Measurements from ENCODE around the gene AKAP12. TPM values are rescaled to one million over a fixed set of nuclear protein-coding genes. Genes with fewer than 3 reads are reported as not detected.
"Not testable (repeated sequence)": the region's sequence is repeated elsewhere in the genome, so short reads cannot be mapped to it uniquely, and the experiment has no call there.

The AKAP12 gene
- total RNA-seq, 1 donor from 2014 or later = 138 TPM

DNA sequence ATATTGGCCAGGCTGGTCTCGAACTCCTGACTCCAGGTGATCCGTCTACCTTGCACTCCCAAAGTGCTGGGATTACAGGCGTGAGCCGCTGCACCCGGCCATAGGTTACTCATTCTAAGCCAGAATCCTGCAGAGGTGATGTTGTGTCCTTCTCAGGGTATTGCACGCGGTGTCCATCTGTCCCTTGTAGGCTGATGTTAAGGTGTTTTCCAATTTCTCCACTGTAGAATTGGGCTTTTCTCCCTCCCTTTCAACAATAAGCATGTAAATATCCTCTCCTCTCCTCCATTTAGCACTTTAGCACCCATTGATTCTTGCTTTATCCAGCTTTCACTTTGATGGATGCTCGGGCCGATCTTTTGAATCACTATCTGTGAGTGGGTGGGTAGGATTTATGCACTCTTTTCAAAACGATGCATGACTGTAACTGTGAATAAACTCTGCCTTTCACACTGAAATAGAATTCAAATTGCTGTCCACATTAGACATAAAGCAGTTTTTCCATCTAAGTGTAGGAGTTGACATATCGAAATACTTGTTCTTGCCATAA is 99.0 kb downstream of the AKAP12 start:
- TF ChIP-seq, protein P1, sequence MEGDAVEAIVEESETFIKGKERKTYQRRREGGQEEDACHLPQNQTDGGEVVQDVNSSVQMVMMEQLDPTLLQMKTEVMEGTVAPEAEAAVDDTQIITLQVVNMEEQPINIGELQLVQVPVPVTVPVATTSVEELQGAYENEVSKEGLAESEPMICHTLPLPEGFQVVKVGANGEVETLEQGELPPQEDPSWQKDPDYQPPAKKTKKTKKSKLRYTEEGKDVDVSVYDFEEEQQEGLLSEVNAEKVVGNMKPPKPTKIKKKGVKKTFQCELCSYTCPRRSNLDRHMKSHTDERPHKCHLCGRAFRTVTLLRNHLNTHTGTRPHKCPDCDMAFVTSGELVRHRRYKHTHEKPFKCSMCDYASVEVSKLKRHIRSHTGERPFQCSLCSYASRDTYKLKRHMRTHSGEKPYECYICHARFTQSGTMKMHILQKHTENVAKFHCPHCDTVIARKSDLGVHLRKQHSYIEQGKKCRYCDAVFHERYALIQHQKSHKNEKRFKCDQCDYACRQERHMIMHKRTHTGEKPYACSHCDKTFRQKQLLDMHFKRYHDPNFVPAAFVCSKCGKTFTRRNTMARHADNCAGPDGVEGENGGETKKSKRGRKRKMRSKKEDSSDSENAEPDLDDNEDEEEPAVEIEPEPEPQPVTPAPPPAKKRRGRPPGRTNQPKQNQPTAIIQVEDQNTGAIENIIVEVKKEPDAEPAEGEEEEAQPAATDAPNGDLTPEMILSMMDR (conservative IDR thresholded peaks at IDR 0.05) = no peak
- Mint-ChIP-seq H3K27ac (no peak overlapping the region), H3K9me3 (peaks cover 5% of the 10 kb centered on the region), H3K4me3 (no peak overlapping the region), H3K27me3 (no peaks in the 10 kb centered on the region), H3K4me1 (ENCODE audit: unreplicated experiment) (peaks cover 14% of the 10 kb centered on the region), H3K36me3 (peaks cover 23% of the 10 kb centered on the region)
- peak; percentile 24 for DNase-seq (ENCODE audit: extremely low spot score, unreplicated experiment)

DNA sequence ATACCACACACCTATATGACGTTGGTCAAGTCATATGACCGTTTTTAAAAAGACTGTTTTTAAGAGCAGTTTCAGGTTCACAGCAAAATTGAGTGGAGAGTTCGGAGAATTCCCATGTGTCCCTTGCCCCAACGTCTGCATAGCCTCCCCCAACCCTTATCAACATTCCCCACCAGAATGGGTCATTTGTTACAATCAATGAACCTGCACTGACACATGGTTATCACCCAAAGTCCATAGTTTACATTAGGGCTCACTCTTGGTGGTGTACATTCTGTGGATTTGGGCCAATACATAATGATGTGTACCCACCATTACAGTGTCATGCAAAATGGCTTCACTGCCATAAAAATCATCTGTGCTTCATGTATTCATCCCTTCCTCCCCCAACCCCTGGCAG is 99.6 kb downstream of the AKAP12 start:
- no peaks in the 10 kb centered on the region for H3K27me3 Mint-ChIP-seq
- TF ChIP-seq, protein P1 (conservative IDR thresholded peaks at IDR 0.05) = no peak
- DNase-seq (ENCODE audit: extremely low spot score, unreplicated experiment) = no peak
- no peak overlapping the region for H3K4me3 Mint-ChIP-seq
- no peak overlapping the region for H3K27ac Mint-ChIP-seq
- H3K36me3 Mint-ChIP-seq = peaks cover 23% of the 10 kb centered on the region
- H3K9me3 Mint-ChIP-seq = peaks cover 5% of the 10 kb centered on the region
- peaks cover 14% of the 10 kb centered on the region for H3K4me1 Mint-ChIP-seq (ENCODE audit: unreplicated experiment)

DNA sequence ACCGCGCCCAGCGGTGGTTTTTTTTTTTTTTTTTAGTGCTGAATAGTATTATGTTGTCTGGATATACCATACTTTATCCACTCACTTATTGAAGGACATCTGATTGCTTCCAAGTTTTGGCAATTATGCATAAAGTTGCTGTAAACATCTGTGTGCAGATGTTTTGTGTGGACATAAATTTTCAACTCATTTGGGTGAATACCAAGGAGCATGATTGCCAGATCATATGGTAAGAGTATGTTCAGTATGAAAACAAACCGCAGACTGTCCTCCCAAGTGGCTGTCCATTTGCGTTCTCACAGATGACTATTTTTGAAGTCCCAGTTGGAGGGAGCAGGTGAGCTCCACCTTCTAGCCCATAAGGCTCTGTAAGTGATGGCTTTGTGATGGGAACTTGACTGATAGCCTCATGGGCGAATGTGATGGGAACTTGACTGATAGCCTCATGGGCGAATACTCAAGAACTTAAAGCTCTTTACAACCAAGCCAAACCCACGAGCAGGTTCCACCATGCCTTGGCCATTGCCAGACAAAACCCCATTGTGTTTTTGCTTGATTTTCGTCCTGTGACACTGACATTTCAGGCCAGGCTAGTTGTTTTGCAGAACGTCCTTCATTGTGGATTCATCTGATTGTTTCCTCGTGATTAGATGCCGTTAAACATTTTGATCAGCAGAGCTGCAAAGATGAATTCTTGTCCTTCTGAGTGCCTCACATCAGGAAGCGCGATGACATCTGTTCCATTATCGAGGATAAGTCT is 100.6 kb downstream of the AKAP12 start:
- H3K27me3 Mint-ChIP-seq = no peaks in the 10 kb centered on the region
- H3K4me1 Mint-ChIP-seq (ENCODE audit: unreplicated experiment) = peaks cover 10% of the 10 kb centered on the region
- H3K9me3 Mint-ChIP-seq = no peaks in the 10 kb centered on the region
- H3K4me3 Mint-ChIP-seq = no peak overlapping the region
- no peak overlapping the region for H3K27ac Mint-ChIP-seq
- DNase-seq (ENCODE audit: extremely low spot score, unreplicated experiment) = no peak
- peaks cover 23% of the 10 kb centered on the region for H3K36me3 Mint-ChIP-seq
- TF ChIP-seq, protein P1 (conservative IDR thresholded peaks at IDR 0.05) = no peak

DNA sequence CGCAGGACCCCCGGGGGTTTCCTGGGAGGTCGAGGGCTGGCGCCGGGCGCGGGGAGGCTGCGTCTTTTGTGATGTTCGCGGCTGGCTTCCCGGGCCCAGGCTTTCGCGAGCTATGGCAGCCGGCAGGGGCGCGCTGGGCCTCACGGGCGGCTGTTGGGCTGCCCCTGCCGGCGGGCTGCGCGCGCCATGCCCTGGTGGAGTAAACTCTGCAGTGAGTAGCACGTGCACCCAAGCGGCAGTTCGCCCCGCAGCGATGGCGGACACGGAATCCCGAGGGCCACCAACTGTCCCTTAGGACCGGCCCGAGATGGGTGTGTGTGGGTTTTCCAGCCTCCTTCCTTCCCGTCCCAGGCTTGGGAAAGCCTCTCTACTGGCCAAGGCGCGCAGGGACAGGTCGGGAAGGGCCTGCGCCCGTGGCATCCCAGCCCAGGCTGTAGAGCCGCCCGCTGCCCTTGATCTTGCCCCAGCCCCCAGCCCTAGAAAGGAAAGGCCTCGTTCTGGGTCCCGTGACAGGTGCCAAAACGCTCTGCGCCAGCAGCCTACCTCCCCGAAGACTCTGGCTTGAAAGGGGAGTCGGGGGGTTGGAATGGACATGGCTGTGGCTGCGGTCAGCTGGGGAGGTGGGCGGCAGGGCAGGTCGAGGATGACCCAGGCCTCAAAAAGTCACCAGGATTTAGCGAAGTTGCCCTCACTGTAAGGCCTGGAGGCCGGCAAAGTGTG is 101.9 kb downstream of the AKAP12 start:
- TF ChIP-seq, protein P1 (conservative IDR thresholded peaks at IDR 0.05) = no peak
- peaks cover 23% of the 10 kb centered on the region for H3K36me3 Mint-ChIP-seq
- no peaks in the 10 kb centered on the region for H3K27me3 Mint-ChIP-seq
- H3K4me1 Mint-ChIP-seq (ENCODE audit: unreplicated experiment) = peaks cover 10% of the 10 kb centered on the region
- H3K9me3 Mint-ChIP-seq = no peaks in the 10 kb centered on the region
- H3K4me3 Mint-ChIP-seq = no peak overlapping the region
- no peak overlapping the region for H3K27ac Mint-ChIP-seq
- peak; percentile 67 for DNase-seq (ENCODE audit: extremely low spot score, unreplicated experiment)

DNA sequence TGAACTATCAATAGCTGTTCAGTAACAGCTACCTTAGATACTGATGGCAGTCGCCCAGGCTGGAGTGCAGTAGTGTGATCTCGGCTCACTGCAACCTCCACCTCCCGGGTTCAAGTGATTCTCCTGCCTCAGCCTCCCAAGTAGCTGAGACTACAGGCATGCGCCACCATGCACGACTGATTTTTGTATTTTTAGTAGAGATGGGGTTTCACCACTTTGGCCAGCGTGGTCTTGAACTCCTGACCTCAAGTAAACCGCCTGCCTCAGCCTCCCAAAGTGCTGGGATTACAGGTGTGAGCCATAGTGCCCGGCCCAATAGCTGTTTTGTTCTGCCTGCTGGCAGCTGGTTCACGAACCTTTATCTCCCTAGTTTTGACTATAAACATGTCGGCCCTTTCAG is 103.0 kb downstream of the AKAP12 start:
- not testable (repeated sequence) for H3K4me1 Mint-ChIP-seq (ENCODE audit: unreplicated experiment); H3K4me3 Mint-ChIP-seq; H3K27ac Mint-ChIP-seq; H3K27me3 Mint-ChIP-seq; H3K9me3 Mint-ChIP-seq
- peaks cover 26% of the 10 kb centered on the region for H3K36me3 Mint-ChIP-seq
- DNase-seq (ENCODE audit: extremely low spot score, unreplicated experiment) = peak; percentile 18

All from type B pancreatic cell (in vitro differentiated cells).